ENCODE results near the gene CDH23.
A peak's percentile ranks its signal among the peaks of the same experiment; 100 is the strongest.

Gene CDH23

DNA sequence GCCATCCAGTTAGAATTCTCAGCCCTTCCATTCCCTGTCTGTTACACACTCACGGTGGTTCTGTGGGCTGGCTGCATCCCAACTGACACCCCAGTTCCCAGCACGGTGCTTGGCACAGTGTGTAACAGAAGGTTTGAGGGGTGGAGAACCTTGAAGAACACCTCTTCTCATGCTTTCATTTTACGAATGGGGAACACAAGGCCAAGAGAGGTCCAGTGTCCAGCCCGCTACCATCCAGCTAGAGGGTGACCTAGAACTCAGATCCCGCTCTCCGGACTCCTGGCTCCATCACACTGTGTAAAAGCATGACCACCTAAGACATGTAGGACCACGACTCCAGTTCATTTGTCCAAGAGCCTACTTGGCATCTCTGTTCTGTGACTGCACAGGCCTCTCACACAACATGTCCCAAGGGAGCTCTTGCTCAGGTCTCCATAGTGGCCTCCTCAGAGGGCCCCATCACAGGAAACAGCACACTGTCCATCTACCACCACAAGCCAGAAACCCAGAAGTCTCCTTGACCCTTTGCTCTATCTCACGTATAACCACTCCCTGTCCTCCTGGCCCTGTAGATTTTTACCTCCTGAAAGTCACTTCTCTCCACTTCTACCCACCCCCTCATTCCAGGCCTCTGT lies 2.8 kb upstream of the CDH23 start:
- DNase-seq = no peak

DNA sequence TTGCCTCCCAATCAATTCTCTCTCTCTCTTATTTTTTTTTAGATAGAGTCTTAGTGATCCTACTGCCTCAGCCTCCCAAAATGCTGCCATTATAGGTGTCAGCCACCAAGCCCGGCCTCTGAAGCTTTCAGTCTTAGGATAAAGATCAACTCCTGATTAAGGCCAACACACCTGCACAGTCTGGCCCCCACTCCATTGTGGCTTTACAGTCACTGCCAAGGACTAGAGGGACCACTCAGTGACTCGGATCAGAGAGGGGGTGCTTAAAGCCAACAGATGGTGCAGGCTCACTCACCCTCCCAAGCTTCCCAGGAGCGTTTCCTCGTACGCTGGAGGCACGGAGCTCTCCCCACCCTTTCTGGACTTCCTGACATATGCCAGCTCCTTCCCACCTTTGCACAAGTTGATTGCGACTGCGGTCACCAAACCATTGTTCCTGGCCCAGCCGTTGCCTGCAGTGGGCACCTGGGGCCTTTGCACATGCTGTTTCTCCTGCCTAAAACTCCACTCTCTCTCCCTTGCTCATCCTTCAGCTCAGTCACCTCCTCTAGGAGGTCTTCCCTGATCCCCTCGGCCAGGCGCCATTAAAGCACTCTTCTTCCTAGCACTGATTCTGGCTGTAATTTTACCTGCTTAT lies 1.7 kb upstream of the CDH23 start:
- DNase-seq = no peak

DNA sequence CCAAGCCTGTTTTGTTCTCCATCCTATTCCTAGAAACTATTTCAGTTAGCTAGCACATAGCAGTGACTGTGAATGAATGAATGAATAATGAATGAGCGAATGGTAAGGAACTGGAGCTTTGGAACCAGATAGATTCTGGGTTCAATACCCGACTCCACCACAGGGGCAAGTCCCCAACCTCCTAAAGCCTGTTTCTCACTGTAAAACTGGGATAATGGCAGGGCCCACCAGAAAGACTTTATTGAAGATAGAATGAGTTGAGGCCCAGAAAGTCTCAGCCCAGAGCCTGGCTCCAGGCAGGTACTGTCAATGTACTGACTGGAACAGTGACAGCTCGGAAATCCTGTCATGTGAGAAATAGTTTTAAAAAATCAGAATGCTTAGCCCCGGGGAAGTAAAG lies 1.1 kb upstream of the CDH23 start:
- no peak for DNase-seq

DNA sequence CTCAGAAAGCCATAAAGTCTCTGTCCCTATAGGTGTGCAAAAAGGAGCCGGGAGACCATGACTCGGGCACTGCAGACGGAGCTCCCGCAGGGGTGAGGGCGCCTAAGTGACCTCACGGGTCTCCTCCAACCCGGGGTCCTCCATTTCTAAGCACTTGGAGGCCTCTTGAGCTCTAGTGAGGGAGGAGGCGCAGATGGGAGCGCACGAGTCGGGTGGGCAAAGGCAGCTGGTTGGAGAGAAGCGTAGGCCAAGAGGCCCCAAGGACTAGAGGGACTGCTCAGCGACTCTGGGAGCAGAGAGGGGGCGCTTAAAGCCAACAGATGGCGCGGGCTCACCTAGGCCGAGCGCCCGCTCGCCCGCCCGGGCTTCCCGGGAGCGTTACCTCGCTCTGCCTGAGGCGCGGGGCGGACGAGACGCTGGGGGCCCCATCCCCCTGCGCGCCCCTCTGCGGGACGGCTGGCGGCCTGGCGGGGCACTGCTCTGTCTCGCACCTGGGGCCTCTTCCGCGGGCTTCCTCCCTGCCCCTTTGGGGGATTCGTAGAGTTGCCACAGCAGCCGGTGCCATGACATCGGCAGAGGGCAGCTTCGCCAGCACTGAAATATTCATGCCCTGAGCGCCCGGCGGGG lies 523 bp upstream of the CDH23 start:
- DNase-seq = peak in 1 of 4 experiments; percentile 12

DNA sequence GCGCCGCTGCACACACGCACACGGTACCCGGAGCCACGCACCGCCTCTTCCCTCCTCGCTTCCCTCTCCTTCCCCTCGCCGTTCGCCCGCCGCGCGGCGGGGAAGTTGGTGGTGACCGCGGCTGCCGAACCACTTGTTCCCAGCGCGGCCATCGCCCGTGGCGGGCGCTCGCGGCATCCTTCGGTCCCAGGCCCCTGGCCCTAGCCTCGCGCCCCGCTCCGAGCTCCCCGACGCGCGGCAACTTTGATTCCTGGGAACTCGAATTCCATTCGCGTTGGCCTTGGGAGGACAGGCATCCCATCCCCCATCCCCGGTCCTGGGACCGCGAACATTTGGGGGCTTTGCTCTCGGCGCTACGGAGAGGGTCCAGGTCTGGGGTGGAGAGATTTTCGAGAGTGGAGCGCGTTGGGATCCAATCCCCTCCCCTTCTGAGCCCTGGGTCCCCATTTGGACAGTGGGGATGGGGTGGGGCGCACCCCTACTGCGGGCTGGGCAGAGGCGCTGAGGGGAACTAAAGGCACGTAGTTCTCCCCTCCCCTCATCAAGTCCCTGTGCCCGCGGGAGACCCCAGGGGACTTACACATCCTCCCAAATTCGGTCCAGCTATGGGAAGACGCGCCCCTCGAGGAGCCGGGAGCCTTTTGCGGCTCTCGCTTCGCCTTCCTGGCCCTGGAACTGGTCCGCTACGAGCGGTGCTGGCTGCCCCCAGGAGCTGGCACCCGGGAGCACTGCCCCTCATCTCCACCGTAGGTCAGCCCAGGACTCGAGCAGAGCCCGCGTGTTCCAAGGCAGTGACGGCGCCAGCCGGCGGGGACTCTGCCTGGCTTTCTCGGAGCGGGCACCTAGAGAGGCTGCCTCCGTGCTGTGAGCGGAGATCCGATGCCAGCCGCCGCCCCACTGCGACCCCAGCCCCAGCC lies 834 bp downstream of the CDH23 start:
- no peak for DNase-seq

DNA sequence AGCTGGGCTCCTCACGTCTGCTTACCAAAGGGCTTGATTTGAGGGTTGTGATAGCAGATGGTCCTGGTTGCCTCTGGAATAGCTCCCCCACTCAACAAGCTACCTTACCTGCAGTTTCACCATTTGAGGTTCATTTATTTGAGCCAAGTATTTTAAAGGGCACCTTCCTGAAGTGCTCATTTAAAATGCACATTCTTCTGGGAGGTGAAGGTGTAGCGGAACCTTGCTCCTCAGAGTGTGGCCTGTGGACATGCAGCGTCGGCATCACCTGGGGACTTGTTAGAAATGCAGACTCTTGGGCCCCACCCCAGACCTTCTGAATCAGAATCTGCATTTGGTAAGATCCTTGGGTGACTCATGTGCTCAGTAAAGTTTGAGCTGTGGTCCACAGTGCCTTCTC lies 2.3 kb downstream of the CDH23 start:
- DNase-seq = no peak

DNA sequence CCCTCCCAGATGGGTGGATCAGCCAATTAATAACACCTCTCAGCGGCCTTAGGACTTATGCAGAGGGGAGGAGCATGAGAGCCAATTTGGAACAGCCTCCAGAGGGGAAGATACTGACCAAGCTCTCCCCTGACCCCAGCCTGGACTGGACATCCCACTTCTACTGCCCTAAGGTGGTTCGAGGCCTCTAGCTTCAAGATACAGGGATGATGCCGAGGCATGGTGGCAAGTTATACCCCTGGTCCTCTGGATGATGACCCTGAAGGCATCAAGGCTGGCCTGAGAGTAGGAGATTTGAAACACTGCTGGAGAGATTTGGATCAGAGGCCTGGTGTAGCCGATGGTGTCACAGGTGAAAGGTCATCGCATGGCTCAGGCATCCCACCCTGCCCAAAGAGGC lies 3.2 kb downstream of the CDH23 start:
- DNase-seq = no peak

DNA sequence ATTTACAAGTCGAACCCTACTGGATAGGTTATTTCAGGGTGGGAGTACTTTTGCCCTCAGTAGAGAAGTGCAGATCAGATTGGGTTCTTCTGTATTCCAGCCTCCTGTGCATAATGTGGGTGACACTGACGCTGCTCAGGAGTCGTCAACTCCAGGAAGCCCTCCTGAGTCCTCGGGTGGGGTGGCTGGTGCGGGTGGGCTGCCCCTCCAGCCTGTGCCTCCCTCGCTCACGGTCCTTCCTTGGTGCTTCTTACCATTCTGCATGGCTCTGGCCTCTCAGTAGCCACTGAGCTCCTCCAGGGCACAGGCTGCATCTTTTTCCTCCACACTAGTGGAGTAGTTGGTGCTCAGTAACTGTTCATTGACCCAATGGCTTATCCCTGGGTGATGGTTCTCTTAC lies 4.3 kb downstream of the CDH23 start:
- no peak for DNase-seq

DNA sequence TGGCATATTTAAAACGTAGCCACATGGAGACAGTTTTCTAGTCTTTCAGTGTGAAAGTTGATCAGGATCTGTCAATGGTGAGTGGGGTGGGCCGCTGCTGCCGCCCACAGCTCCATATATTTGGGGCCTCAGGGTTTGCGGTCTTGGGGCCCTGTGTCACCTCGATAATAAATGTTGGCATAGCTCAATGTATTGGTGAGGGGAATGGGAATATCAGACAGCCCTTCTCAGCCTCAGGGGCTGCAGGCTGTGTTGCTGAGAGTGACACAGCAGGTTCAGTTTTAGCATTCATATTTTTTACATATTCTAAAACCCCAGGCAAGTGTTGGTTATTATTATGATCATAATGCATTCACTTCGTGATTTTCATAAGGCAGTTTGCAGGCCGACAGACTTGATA lies 5.3 kb downstream of the CDH23 start:
- DNase-seq = no peak

DNA sequence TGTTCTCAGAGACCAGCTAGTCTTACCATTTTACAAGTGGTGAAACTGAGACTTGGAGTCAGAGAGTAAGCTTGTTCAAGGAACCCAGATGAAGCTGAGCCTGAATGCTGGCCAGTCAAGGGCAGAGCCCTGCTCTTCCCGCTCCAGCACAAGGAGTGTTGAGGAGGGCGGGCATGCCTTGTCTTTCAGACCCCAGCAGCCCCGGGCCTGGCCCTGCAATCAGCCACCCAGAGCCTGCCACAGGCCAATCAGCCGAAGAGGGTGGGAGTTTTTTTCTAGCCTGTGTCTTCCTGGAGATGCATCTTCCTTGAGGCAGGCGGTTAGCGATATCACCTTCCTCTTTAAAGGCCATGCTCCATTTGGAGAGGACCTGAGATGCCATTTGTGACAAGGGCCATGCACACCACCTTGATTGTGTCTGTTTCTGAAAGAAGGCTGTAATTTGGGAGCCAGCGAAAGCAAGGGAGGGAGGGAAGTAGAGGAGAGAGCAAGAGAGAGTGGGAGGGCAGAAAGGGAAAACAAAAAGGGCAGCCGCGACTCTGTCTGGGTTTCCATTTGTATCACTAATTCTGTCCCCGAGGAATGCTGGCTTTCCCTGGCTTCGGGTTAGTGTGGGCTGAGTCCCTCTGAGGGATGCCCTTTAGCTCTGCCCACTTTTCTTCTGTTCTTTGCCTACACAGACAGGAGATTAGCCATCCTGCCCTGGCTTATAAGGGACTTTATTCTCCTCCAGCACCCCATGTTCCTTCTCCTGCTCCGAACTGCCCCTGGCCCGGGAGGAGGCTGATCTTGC lies 8.0 kb downstream of the CDH23 start:
- DNase-seq = no peak

DNA sequence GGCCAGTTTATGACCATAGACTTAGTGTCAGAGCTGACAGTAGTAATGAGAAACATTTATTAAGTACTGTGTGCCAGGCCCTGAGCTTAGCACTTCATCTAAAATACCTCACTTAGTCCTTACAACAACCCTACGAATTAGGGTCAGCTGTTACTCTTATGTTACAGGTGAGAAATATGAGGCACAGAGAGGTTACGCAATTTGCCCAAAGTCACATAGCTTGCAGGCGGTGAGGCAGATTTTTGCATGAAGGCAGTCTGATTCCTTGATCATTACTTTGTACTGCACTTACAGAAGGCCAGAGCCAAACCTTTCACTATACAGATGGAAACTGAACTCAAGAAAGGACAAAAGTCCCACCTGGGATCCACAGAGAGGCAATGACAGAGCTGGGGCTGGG lies 10.2 kb downstream of the CDH23 start:
- DNase-seq = no peak

DNA sequence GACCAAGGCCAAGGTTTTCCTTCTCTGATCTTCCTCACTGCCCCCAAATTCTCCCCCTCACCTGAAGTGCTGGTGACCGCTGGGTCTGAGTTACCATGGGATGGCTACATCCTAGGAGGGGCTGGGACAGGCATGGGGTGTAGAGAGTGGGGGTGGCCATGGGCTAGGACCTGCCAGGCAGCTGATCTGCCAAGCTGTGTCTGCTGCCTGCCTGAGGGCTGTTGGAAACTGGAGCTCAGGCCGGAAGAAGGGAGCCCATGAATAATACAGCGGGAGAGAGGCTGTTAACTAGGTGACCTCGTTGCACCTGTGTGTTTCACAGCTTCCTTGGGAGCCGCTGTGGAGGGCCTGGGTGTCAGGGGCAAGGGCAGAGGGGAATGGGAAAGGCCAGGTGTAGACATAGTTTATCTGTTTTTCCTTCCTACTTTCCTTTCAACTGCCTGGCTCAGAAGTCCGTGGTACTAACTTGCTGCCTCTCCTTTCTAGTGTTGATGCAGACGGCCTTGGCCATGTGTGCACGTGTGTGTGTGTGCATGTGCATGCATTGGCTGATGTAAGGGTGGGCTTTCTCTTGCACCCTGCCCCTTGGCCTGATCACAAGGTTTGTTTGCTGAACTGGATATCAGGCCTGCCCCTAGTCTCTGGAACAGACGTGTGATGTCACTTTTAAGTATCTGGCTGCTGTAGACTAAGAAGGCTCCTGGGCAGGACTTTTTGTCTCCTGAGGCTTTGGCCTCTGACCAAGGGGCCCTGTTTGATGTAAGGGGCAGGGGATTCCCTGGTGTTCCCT lies 11.9 kb downstream of the CDH23 start:
- DNase-seq = no peak

DNA sequence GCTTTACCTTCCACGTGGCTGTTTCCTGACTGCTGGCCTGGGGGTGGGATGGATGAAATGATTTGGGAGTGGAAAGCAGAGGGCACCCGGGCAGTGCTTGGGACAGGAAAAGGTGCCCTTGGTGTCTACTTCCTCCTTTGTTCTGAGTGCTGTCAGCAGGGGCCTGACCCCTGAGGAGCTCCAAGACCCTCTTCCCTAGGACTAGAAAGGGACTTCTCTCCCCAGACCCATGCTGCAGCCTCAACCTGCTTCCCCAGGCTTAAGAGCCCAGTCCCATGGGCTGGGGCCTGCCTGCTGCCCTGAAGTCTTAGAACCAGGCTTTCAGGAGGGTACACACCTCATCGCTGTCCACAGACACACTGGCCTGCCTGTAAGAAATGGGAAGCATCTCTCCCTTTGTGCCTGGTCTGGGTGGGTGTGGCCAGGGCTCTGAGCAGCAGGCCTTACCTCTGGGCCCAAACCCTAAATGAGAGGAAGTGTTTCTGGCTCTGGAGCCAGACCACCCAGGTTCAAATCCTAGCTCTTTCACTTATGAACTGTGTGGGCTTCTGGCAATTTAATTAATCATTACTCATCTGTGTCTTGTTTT lies 12.9 kb downstream of the CDH23 start:
- no peak for DNase-seq

DNA sequence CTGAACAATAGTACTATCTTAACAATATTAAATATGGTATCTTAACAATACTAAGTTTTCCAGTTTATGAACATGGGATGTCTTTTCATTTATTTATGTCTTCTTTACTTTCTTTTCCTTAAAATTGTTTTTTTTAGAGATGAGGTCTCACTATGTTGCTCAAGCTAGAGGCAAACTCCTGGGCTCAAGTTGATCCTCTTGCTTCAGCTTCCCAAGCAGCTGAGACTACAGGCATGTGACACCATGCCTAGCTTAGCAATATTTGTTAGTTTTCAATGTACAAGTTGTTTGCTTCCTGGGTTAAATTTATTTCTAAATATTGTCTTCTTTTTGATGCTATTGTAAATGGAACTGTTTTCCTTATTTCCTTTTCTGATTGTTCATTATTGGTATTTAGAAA lies 16.9 kb downstream of the CDH23 start:
- DNase-seq = no peak

DNA sequence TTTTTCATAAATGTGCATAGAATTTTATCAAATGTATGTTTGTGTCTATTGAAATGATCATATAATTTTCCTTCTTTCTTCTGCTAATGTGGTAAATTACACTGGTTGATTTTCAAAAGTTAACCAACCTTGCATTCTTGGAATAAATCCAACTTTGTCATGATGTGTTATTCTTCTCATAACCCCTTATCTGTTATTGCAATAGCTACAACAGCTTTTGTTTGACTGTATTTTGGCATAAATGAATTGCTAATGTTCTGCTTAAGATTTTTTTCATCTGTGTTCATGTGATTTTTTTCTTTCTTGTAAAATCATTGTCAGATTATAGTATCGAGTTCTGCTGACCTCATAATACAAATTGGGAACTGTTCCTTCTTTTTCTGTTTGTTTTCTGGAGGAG lies 17.6 kb downstream of the CDH23 start:
- no peak for DNase-seq

DNA sequence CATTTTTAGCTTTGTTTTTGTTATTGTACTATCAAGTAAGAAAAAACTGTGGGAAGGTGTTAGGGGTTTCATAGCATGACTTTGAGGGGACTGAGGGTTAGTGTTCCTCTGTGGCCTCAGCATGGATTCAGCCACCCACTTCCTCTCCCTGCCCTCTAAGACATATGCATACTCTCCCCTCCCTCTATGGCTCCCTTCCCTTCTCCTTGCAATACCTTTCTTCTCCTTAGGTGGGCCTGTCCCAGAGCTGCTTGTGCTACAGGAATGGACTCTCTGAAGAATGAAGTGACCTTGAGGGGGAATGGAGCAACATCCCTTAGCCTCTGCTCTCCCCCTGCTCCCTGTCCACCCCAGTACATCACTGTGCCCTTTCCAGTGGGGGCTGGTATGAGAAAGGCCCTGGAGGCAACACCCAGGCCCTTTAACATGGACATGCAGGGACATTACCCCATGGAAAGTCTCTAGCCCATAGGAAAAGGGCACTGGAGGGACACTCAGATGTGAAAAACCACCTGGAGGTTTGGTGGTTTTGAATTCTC lies 22.4 kb downstream of the CDH23 start:
- no peak for DNase-seq

DNA sequence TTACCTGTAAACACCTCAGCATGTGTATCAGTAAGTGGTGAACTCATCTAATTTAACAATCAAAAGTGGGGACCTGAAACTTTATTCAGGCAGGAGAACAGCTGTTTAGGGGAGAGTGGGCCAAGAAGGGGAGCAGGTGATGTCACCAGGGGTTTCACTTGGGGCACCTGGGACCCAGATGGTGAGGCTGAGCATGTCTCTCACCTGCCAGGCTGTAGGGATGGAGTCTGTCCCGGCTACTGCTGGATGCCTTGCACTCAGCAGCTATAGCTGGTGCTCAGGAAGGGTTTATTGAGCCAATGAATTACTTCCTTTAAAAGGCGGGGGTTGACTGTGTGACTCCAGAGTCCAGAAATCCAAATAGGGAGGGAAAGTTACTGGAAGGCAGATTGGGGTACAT lies 23.0 kb downstream of the CDH23 start:
- DNase-seq = no peak

DNA sequence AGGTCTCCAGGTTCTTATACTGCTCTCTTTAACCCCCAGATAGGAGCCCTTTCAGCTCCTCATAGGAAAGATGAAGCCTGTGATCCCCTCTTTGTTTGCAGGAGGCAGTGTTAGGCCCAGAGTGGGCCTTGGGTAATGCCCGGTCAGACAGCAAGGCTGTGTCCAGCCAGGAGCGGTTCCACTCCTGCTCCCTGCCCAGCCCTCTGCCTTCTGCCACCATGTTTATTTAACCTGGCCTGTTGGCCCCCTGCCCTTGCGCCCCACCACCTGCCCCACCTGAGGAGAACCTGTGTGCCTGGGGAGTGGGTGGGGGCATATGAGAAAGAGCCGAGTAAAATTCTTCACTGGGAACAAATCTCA lies 24.3 kb downstream of the CDH23 start:
- no peak for DNase-seq

DNA sequence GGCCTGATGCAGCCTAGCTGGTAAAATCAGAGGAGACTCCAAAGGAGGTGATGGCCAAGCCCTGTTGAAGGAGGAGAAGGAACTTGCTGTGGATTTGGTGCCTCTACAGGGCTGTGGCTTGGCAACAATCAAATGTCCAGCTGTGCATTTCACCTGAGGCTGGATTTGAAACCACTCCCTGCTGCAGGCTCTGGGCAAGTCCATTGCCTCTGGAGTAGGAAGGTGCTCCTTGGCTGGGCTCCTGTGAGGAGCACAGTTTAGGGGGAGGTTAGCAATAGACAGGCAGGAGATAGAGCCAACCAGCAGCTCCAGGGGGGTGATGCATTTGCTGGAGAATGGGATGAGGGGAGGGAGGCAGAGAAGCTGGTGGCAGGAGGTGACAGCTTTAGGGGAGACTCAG lies 26.5 kb downstream of the CDH23 start:
- DNase-seq = no peak

DNA sequence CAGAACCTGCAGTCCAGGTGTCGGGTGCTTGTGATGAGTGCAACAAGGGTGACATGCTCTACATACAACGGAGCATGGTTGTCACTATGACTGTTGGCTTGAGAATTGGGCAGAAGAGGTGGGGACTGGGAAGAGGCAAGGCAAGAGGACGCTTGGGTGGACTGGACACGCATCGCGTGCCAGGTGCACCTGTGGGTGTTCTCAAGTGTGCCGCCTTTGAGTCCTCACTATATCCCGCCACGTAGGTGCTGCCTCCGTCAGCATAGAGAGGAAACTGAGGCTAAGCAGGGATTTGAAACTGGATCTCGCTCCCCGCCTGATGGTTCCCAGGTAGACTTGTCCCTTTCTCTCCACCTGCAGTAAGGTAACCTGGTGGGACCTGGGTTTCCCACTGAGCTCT lies 27.2 kb downstream of the CDH23 start:
- no peak for DNase-seq

DNA sequence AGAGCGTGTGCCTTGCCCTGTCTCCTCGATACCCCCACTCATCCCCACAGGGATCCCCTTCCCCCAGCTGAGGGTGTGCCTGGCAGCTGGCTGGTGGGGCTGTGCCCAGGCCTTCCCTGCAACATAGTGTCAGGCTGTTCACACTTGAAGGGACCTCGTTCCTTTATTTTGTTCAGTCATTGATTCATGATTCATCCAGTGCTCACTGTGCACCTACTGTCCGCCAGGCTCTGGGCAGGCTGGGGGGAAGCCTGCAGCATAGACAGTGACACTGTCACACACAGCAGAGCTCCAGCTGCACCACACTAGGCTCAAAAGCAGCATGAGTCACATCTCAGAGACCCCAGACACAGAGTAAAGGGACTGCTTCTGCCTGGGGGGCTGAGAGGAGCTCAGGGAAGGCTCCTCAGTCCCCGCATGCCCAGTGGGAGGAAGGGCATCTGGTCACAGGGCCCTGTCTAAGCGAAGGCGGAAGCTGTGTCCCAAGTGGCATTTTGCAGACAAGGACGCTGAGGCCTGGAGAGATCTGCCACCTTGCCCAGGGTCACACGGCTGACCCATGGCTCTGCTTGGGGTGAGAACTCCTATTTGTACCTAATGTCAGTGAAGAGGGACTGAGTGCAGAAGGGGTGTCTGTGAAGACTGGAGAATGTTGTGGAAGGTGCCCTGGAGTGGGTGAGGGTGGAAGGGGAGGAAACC lies 27.9 kb downstream of the CDH23 start:
- DNase-seq = no peak

Data from activated naive CD4-positive, alpha-beta T cell (primary cell).